Measurements from ENCODE around the gene THOC5.

THOC5 gene

GRCh38 chr22:29482253-29482652, 71.3 kb downstream of the THOC5 start:
- Histone ChIP-seq H3K4me3 (ENCODE audit: low read depth in 1 of 2, low read length in 1 of 2) (no peak overlapping the region), H3K36me3 (no peaks in the 10 kb centered on the region), H3K9me3 (no peaks in the 10 kb centered on the region), H3K27ac (no peak overlapping the region), H3K4me1 (ENCODE audit: control insufficient read depth in 1 of 2, insufficient read depth in 1 of 2, low read depth in 1 of 2, low read length in 1 of 2) (peaks cover 7 to 10% of the 10 kb centered on the region in 2 experiments), H3K27me3 (peaks cover 57% of the 10 kb centered on the region)
- TF ChIP-seq CTCF (IDR thresholded peaks at IDR 0.05), result no peak

GRCh38 chr22:29481265-29482000, 72.1 kb downstream of the THOC5 start:
- no peak for TF ChIP-seq CTCF (IDR thresholded peaks at IDR 0.05)
- Histone ChIP-seq H3K4me3 (ENCODE audit: low read depth in 1 of 2, low read length in 1 of 2) (peak overlapping the region in 1 of 2 experiments; percentile 35), H3K27me3 (peaks cover 65% of the 10 kb centered on the region), H3K9me3 (no peaks in the 10 kb centered on the region), H3K36me3 (no peaks in the 10 kb centered on the region), H3K4me1 (ENCODE audit: control insufficient read depth in 1 of 2, insufficient read depth in 1 of 2, low read depth in 1 of 2, low read length in 1 of 2) (peaks cover 7 to 10% of the 10 kb centered on the region in 2 experiments), H3K27ac (no peak overlapping the region)

GRCh38 chr22:29480512-29481264, 72.9 kb downstream of the THOC5 start:
- H3K27me3 ChIP-seq, result peaks cover 66% of the 10 kb centered on the region
- peak overlapping the region in 1 of 2 experiments; percentile 35 for H3K4me3 ChIP-seq (ENCODE audit: low read depth in 1 of 2, low read length in 1 of 2)
- no peak overlapping the region for H3K27ac ChIP-seq
- TF ChIP-seq CTCF (IDR thresholded peaks at IDR 0.05), result no peak
- H3K4me1 ChIP-seq (ENCODE audit: control insufficient read depth in 1 of 2, insufficient read depth in 1 of 2, low read depth in 1 of 2, low read length in 1 of 2), result peaks cover 7 to 10% of the 10 kb centered on the region in 2 experiments
- no peaks in the 10 kb centered on the region for H3K9me3 ChIP-seq
- H3K36me3 ChIP-seq, result no peaks in the 10 kb centered on the region

GRCh38 chr22:29480262-29480511, 73.4 kb downstream of the THOC5 start:
- no peak overlapping the region for H3K27ac ChIP-seq
- TF ChIP-seq CTCF (IDR thresholded peaks at IDR 0.05), result no peak
- H3K36me3 ChIP-seq, result no peaks in the 10 kb centered on the region
- H3K9me3 ChIP-seq, result no peaks in the 10 kb centered on the region
- H3K27me3 ChIP-seq, result peaks cover 71% of the 10 kb centered on the region
- peaks cover 7 to 10% of the 10 kb centered on the region in 2 experiments for H3K4me1 ChIP-seq (ENCODE audit: control insufficient read depth in 1 of 2, insufficient read depth in 1 of 2, low read depth in 1 of 2, low read length in 1 of 2)
- H3K4me3 ChIP-seq (ENCODE audit: low read depth in 1 of 2, low read length in 1 of 2), result no peak overlapping the region

GRCh38 chr22:29479417-29480261, 73.9 kb downstream of the THOC5 start, which contains the start of gene NEFH:
TSS of gene NEFH (plus strand) at chr22:29480218. CDS start at chr22:29480263, 45 bp downstream.
- Histone ChIP-seq H3K36me3 (no peaks in the 10 kb centered on the region), H3K4me3 (ENCODE audit: low read depth in 1 of 2, low read length in 1 of 2) (peak within 1 kb of the TSS in 1 of 2 experiments; percentile 35), H3K9me3 (no peaks in the 10 kb centered on the region), H3K4me1 (ENCODE audit: control insufficient read depth in 1 of 2, insufficient read depth in 1 of 2, low read depth in 1 of 2, low read length in 1 of 2) (peaks cover 7 to 10% of the 10 kb centered on the region in 2 experiments), H3K27me3 (peaks cover 71% of the 10 kb centered on the region), H3K27ac (no peak within 1 kb of the TSS)
- no peak for TF ChIP-seq CTCF (IDR thresholded peaks at IDR 0.05)

Measured in neutrophil (primary cell).